Measurements from ENCODE around the gene ALDOC.

DNA sequence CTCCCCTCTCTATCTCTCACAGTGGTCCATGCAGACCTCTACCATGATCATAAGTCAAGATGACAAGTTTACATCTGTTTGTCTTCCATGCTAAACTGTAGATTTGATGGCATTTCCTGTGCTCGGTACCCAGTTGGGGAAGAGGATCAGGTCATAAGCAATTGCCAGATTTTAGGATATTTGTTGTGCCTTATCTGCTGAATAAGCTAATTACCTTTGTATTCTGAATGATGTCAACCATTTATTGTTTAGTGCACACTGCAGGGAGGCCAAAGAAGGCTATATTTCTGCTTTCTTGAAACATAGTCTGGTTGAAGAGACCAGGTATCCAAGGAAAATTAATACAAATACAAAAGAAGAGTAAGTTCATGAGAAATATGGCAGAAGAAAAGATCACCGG, 5.8 kb upstream of the ALDOC start:
- no peak for TF ChIP-seq POLR2A (IDR thresholded peaks at IDR 0.05; ENCODE audit: low read depth, low read length)
- no peak for TF ChIP-seq TAF1 (IDR thresholded peaks at IDR 0.05; ENCODE audit: low read depth, low read length)
- no peak for TF ChIP-seq POLR2AphosphoS5 (IDR thresholded peaks at IDR 0.05; ENCODE audit: low read depth, low read length)
- no peak for TF ChIP-seq PAX5 (IDR thresholded peaks at IDR 0.05; ENCODE audit: insufficient read depth, low read length, severe bottlenecking)
- TF ChIP-seq SPI1 (IDR thresholded peaks at IDR 0.05; ENCODE audit: low read depth, low read length): no peak
- no peak for TF ChIP-seq POU2F2 (IDR thresholded peaks at IDR 0.05; ENCODE audit: low read depth, low read length)
